Measurements from ENCODE around the gene PSME3IP1.

GRCh38 chr16:57192146-57192545 lies 6.3 kb upstream of the PSME3IP1 start:
- TF ChIP-seq CTCF (conservative IDR thresholded peaks at IDR 0.05): no peak
- no peak for TF ChIP-seq ZFX (IDR thresholded peaks at IDR 0.05)
